LoVo (cell line): ENCODE data around the gene HLA-B.

Experiments used
- DNase-seq: peaks from one replicate; pipeline ENCODE4 v3.0.0-alpha.2; 2016; ENCODE audit warnings: low spot score

The HLA-B gene

DNA sequence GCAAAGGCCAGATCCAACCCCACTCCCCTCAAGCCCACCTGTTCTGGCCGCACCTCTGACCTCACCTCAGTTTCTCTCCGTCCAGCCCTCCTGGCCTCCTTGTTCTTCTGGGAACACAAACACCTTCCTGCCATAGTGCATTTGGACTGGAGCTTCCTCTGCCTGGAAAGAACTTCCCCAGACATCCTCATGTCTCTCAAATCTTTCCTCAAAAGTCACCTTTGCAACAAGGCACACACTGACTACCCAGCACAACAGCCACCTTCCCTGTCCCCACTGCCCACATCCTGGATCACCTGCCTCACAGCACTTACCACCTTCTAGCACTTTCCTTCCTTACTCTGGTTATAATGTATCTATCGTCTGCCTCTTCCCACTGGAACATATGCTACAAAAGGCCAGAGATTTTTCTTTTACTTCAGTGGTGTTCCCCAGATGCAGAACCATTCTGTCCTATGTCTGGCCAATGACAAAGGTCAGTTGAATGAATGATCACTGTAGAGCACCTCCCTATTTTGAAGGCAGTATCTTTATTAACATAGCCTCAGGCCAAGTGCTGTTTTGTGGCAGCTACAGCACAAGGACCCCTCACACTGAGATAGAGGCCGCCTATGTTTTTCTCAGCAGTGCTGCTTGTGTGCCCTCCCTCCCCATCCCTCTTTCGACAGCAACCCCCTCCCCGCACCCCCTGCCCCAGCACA, 4.1 kb downstream of the HLA-B start:
- no peak for DNase-seq

DNA sequence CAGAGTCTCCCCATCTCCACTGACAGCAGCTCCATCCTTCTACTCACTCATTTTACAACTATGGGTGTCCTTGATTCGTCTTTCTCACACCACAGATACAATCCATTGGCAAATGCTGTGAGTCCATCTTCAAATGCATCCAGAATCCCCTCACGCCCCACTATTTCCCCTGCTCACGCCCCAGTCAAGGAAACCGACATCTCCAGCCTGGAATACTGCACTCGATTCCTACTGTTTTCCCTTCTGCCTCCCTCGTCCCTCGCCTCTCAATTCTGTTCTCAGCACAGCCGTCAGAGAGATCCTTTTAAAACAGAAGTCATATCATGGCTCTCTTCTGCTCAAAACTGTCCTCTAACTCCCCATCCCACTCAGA, 4.7 kb downstream of the HLA-B start:
- no peak for DNase-seq

DNA sequence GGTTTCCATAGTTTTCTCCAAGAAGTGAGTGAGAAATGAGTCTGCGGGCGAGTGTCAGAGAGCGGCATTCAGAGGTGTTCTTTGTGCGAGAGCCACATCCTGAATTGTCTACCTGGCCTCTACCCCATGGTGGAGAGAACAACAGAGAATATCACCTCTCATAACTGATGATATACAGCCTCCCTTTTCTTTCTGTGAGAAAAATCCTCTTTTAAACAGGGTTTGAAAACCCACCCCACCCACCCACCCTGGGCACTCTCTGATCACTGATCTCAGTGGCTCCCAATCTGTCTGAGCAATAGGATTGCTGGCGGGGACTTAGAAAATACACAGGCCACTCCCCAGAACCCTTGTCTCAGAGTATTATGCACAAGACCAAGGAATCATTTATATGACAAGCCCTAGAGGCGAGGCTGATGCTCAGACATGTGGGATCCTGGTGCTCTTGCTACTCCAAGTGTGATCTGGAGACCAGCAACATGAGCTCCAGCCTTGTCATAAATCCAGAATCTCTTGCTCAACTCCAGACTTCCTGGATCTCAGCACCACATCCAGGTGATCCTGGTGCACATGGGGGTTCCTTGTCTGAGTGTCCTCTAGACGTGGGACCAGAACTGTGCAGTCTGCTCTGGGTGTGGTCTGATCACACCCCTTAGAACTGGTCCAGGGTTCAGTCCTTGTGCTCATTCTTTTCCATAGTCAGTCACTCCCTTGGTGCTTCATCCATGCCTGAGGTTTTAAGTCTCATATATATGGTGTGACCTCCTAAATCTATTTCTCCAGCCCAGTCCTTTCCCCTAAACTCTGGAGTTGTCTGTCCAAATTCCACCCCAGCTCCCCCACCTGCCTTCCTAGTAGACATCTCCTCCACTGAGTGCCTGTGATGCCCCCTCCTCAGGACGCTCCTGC, 5.3 kb downstream of the HLA-B start:
- DNase-seq: no peak

DNA sequence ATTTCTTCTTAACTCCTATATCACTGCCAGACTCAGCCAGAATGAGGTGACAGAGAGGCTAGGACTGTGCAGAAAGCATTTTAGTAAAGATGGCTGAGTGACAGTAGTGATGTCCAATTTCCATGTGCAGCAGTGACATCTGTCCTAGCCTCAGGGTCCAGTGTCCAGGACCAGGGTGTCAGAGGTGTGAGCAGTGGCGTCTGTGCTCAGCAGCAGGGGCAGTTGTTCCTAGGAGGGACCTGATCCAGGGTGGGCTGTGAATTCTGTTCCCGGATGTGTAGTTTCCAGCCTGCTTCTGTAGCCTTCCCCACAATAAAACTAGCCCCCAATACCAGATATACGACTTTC, 6.0 kb downstream of the HLA-B start:
- DNase-seq: no peak

DNA sequence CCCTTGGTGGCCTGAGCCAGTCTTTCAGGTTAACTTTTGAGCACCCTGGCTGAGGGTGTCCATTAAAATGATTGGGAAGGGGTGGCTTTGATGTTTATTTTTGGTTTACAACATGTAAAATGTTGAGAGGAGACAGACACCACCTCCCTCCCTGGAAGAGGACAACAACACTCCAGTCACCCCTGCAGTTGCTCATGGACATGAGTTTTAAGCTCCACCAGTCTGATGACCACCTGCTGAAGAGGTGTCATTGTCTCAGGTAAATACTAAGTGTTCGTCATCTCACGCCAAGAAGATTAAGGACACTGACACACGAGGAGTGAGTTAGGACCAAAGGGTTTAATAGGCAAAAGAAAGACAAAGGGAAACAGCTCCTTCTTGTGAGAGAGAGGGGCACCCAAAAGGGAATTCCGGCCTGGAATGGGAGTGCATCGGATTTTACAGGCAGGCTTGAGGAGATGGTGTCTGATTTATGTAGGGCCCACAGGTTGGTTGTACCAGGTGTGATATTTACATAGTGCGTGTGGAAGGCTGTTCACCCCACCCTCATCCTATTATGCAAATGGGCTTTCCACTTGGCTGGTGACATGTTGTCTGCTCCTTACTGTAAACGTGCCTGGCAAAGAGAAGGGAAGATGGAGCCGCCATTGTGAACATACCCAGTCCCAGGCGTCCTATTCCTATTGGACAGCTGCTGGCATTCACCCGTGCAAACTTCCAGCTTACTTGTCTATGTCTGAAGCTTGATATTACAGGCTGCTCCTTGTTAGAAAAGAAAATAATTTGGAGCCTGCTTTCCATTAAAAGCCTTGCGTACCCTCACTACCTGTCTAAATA, 6.6 kb downstream of the HLA-B start:
- no peak for DNase-seq

DNA sequence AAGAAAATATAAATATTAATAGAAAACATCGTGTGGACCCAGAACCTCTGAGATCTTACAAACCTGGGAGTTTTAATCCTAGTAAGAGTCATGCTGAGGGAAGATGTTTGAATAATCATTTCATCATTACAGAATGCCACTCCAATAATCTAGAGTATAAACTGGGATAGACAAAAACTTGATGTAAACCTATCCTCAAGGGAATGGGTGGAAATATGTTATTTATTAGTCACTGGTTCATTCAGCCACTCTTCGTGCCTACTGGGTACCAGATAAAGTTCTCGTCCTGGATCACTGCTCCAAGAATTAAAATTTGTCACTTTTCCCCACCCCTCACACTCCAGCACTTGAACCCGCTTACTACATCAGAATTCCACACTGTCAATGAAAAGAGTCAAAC, 7.7 kb downstream of the HLA-B start:
- DNase-seq: no peak

DNA sequence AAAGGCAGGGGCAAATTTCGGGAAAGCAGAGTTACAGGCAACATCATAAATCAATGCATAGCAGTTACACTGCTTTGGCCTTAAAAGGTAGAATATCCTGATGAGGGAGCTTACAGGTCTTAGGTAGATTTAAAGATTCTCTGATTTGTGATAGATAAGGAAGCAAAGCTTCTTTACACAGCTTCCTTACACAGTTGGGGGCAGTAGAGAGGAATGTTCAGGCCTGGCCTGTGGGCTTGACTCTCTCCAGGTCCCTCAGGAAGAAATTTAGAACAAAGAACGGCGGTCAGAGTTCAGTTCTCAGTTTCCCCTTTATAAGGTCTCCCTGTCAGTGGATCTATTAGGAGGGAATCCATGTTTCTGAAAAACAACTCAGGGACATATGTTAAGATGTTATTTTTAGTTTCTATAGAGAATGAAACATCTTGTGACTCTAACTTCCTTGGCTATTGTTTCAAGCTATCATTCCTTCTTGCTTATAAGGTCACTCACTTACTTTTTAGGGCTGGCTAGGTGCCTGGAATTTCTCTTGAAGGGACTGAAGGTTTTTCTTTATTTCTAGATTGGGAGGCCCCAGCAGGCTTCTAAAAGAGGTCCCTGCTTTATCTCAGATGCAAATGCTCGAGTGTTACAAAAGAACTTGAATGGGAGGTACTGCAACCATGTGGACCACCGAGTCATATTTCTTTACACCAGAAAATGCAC, 11.8 kb downstream of the HLA-B start:
- DNase-seq: no peak

DNA sequence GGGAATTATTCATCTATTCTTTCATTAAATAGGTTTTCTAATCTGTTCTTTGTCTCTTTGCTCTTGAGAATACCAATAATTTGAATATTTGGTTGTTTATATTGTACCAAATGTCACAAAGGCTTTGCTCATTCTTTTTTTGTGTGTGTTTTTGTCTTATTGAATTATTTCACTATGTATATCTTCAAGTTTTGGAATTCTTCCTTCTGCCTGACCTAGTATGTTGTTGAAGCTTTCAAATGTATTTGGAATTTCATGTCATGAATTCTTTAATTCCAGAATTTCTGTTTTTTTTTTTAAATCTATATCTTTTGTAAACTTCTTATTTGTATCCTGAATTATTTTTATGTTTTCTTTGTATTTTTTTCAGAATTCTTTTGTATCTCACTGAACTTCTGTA, 16.8 kb downstream of the HLA-B start:
- no peak for DNase-seq

DNA sequence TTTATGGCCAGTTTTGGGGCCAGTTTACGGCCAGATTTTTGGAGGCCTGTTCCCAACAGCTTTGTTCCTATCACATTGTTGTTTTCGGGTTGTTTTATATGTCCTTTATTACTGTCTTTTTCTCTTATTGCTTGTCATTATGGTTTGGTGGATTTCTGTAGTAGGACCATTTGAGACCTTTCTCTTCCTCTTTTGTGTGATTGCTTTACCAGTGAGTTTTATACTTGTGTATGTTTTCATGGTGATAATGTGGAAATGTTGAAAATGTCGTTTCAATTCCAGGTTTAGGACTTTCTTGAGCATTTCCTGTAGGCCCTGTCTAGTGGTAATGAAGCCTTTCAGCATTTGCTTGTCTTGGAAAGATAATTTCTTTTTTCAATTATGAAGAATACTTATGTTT, 17.8 kb downstream of the HLA-B start:
- no peak for DNase-seq

DNA sequence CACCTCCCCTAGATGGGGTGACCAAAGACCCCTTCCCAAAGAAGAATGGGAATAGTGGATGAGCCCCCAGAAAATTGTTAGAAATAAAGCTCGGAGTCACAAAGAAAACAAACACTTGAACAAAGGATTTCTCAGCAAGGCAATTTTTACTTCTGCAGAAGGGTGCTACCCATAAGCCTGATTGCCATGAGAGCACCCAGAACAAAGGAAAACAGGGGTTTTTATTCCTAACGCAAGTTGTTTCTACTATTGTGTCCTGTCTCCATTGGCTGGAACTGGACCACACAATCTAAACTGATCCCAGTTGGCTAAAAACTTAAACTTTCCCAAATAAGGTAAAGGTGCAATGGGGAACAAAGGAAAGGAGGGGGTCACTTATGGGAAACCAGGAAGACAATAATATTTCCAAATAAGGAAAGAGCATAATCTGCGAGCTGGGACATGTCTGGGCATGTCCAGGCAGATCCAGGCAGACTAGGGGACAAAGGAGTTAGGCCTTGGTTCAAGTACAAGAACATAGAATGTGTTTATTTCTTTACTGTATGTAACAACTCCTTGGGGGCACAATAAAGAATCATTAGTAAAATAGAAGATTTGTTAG, 20.0 kb downstream of the HLA-B start:
- no peak for DNase-seq

DNA sequence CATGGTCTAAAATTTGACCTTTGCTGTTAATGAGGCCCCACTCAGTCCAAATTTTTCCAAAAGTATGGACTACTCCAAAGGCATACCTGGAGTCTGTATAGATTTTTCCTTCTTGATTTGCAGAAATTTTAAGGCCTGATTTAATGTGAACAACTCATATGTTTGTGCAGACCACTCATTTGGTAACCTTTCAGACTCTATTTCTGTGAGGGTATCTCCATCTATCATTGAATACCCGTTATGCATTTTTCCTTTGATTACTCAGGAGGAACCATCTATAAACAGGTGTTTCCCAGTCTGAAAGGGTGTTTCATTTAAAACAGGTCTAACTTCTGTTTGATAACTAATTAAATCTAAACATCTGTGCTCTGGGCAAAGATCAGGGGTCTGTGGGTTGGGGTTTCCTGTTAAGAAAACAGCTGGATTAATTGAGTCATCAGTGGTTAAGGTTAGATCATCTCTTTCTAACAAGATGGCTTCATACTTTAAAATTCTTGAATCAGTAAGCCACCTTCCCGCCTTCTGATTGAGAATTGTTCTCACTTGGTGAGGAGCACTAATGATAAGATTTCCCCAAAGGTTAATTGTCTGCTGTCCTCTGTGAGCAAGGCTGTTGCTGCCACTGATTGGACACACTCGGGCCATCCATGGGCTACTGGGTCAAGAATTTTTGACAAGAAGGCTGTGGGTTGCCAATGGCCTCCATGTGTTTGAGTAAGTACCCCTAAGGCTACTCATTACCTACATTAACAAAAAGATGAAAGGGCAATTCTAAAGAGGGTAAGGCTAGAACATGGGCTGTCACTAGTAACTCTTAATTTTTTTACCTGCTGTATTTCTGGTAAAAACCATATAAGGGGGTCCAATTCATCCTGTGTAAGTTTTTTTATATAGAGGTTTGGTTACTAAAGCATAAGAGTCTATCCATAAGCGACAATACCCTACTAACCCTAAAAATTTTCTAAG, 24.1 kb downstream of the HLA-B start:
- no peak for DNase-seq

DNA sequence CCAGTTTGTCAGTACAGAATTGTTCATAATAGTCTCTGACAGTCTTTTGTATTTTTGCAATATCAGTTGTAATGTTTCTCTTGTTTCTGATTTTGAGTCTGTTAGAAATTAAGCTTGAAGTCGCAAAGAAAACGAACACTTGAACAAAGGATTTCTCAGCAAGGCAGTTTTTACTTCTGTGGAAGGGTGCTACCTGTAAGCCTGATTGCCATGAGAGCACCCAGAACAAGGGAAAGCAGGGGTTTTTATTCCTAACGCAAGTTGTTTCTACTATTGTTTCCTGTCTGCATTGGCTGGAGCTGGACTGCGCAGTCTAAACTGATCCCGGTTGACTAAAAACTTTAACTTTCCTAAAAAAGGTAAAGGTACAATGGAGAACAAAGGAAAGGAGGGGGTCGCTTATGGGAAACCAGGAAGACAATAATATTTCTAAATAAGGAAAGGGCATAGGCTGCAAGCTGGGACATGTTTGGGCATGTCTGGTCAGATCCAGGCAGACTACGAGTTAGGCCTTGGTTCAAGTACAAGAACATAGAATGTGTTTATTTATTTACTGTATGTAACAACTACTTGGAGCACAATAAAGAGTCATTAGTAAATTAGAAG, 28.5 kb downstream of the HLA-B start:
- DNase-seq: no peak

DNA sequence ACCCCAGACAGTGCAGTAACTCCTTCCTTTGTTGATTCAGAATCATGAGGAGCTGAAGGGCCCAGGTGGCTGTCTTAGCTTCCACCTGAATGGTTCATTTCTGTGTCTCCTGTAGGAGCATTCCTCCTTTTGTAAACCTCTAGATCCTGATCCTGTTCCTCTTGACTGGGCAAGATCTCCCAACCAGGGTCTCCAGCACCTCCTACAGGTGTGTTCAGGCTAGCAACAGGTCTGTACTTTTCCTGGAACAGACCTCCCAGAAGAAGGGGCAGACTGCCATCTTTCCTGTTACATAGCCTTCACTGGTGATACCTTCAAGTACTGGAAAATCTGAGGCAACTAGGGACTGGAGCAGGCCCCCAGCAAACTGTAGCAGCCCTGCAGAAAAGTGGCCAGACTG, 35.2 kb downstream of the HLA-B start:
- no peak for DNase-seq

DNA sequence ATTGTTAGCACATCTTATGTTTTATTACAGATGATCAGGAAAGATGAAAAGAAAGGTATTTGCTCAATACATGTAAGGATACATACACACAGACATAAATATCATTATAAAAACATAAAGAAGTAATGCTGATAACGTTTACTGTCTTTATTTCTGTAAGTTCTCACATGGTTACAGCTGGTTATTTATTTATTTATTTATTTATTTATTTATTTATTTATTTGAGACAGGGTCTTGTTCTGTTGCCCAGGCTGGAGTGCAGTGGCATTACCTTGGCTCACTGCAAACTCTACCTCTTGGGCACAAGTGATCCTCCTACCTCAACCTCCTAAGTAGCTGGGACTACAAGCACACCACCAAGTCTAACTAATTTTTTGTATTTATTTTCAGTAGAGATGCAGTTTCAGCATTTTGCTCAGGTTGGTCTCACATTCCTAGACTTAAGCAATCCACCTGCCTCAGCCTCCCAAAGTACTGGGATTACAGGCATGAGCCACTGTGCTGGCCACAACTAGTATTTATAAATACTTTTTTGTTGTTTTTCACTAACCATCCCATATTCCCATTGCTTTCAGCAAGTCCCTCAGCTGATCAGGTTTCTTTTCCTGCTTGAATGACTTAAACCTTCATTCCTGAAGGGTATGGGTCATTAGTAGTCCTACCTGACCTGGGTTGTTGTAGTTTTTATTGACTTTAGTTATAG, 35.8 kb downstream of the HLA-B start:
- no peak for DNase-seq

DNA sequence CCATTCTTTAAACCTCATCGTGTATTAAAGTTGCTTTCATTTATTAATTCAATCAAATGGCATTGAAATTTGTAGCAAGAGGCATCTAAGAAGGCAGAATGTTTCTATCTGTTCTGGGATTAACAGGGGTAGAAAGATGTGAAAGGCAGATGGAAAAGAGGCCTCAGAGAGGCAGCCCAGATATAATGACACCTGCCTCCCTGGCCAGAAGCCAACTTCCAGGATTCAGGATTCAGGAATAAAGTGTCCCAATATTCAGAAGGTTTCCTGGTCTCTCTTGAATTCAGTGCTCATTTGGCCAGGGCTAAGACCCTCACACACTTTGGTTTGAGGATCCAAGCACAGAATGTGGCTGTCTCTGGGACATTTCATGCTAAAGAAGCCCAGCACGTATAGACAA, 39.9 kb downstream of the HLA-B start:
- no peak for DNase-seq

DNA sequence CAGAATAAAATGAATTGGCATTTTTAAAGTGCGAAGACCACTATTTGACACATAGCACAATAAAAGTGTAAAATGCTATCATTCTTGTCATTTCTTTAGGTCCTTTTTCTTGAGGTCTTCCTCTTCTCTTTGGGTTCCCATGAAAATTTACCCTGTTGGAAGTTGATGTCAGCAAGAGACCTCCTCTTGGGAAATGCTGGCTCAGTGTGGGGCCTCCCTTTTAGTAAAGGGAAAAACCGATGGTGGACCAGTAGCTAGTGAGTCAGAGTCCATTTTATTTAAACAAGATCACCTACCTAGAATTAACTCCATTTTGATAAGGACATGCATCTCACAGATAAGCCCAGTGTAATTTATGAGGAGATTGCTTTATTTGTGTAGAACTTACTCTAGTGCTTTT, 47.3 kb downstream of the HLA-B start:
- no peak for DNase-seq

DNA sequence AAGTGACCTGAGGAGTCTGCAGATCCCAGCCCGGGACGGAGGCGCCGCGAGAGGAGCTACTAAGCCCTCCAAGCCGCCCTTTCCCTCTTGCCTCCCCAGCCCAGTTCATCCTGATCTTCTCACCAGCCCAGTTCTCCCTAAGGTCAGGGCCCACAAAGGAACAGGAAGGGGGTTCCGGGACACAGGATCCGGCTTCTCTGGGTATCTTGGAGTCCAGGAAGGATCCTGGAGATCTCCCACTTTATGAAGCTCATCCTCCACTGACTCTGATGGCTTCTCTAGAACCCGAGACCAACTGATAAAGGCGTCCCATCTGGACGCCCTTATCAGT, 48.2 kb downstream of the HLA-B start:
- no peak for DNase-seq

DNA sequence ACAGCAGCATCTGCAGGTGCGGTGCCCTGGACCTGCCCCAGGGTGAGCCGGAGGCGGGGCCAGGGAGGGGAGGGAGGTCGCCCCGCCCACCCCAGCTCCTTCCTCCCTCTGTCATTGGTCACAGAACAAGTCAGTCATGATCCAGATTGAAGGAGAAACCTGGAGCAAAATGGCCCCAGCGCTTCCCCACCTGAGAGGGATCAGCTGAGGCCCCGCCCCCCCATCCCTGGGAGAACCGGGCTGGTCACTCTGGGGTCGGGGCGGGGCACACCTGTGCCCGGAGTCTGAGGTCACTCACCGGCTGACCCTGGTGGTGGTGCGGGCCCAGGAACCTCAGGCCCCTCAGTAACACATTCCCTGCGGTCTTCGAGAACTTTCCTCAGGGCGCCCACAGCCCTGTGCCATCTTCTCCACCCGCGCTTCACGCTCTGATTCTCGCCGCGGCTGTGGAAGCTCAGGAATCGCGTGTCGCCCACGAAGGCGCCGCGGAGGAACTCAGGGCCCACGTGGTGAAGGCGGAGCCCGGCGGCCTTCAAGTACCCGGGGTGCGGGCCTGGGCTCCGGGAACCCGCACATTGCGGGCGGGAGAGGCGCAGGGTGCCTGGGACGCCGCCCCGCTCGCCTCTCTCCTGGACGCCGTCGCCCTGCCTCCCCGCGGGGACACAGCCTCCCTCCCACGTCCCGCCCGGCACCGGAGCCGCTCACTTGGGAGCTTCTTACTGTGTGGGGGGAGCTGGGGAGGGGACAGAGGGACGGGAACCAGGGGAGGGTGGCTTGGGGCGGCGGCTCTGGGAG, 48.7 kb downstream of the HLA-B start:
- DNase-seq: peak; percentile 9

DNA sequence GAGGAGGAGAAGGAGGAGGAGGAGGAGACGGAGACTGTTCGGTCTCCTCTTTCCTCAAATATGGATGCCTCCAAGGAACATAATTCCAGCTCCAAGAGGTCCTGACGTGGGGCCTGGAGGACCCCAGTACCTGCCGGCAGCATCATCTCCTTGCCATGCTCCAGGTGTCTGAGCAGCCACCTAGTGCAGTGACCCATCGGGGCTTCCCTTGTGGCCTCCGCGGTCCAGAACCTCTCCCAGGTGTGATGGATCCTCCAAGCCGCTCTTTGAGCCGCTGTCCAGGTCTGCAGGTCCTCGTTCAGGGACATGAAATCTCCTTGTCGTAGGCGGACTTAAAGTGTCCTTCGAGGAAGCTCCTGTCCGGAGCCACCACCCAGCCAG, 49.3 kb downstream of the HLA-B start:
- no peak for DNase-seq
